Prostate gland (tissue), 2 donors: ENCODE data around the gene NEURL1B. TPM values are rescaled to one million over a fixed set of nuclear protein-coding genes. Genes with fewer than 3 reads are reported as not detected.

Experiments
- DNase-seq: peaks from one replicate; pipeline ENCODE4 v3.0.0-alpha.2; 2019; ENCODE audit warnings: low spot score
- H3K27ac ChIP-seq, 2 donors: fragments of 200-600 bp; sonication (generic); 2 replicates each; pipeline ENCODE4 v1.5.1; 2017 to 2019
- H3K27me3 ChIP-seq: fragments of 200-600 bp; sonication (generic); replicated peaks from 2 replicates; pipeline ENCODE4 v1.5.1; 2019; ENCODE audit not compliant: insufficient read depth
- H3K36me3 ChIP-seq, 2 donors: fragments of 200-600 bp; sonication (generic); 1 replicate in 1 of 2; 2 replicates in 1 of 2; pipeline versions ENCODE4 v1.5.1 to v1.8.1; 2017 to 2019
- H3K4me1 ChIP-seq: fragments of 200-600 bp; sonication (generic); replicated peaks from 2 replicates; pipeline ENCODE4 v1.5.1; 2019
- H3K4me3 ChIP-seq, 2 donors: fragments of 200-600 bp; sonication (generic); 2 replicates each; pipeline ENCODE4 v1.5.1; 2017 to 2019
- H3K9me3 ChIP-seq: fragments of 200-600 bp; sonication (generic); 2 replicates; pipeline ENCODE4 v1.5.1; 2017
- POLR2A ChIP-seq: fragments of 450-650 bp; IDR thresholded peaks from one replicate; pipeline ENCODE4 v1.6.1; 2016; ENCODE audit warnings: antibody characterized with exemption, mild to moderate bottlenecking
- POLR2AphosphoS5 ChIP-seq: sonication (generic); formaldehyde crosslinking; IDR thresholded peaks from one replicate; pipeline ENCODE4 v1.6.1; 2017; ENCODE audit warnings: antibody characterized with exemption
- WGBS: methylation state at CpG from one replicate; pipeline ENCODE4 v1.1.5; 2018; 5-methylcytosine and 5-hydroxymethylcytosine counted together
- intact Hi-C: fragments of 100-400 bp; cut with DNase I; formaldehyde crosslinking; loops from one replicate; pipeline ENCODE4 v1.14.2; 2022
- total RNA-seq, 2 donors: library from RNA; depleted of rRNA; stranded (reverse); fragments of >200 nt; gene quantifications; one replicate each; pipeline ENCODE4 v1.1.0, GENCODE V29; 2016
- TF ChIP-seq, protein P1 (sequence below), 4 experiments: fragments of 200-600 bp in 2 of 4; fragments of 450-650 bp in 2 of 4; sonication (generic) in 2 of 4; IDR thresholded peaks; 1 replicate in 3 of 4; 2 replicates in 1 of 4; pipeline ENCODE4 v1.5.1; 2016 to 2019; ENCODE audit warnings: antibody characterized with exemption in 4 of 4, mild to moderate bottlenecking in 2 of 4, moderate library complexity in 2 of 4

NEURL1B gene
- total RNA-seq, 2 donors from 2014 or later, result 23.9 to 39.9 TPM

- Histone ChIP-seq H3K4me3 (no peak overlapping the region), H3K36me3 (no peaks in the 10 kb centered on the region), H3K4me1 (no peaks in the 10 kb centered on the region), H3K27ac (peak overlapping the region; percentile 29 to 35), H3K27me3 (no peaks in the 10 kb centered on the region), H3K9me3 (no peaks in the 10 kb centered on the region)
- 92% methylated on average over 6 of the region's 6 CpGs for whole genome bisulfite sequencing
- TF ChIP-seq POLR2A, result no peak
- no peak for DNase-seq
- intact Hi-C loops, result loop anchor here (10.0 kb wide), 1 partner anchor 569 kb away; no protein-coding TSS in a partner anchor
Observed at GRCh38 chr5:172715421-172715780, 74.3 kb downstream of the NEURL1B start.

DNA sequence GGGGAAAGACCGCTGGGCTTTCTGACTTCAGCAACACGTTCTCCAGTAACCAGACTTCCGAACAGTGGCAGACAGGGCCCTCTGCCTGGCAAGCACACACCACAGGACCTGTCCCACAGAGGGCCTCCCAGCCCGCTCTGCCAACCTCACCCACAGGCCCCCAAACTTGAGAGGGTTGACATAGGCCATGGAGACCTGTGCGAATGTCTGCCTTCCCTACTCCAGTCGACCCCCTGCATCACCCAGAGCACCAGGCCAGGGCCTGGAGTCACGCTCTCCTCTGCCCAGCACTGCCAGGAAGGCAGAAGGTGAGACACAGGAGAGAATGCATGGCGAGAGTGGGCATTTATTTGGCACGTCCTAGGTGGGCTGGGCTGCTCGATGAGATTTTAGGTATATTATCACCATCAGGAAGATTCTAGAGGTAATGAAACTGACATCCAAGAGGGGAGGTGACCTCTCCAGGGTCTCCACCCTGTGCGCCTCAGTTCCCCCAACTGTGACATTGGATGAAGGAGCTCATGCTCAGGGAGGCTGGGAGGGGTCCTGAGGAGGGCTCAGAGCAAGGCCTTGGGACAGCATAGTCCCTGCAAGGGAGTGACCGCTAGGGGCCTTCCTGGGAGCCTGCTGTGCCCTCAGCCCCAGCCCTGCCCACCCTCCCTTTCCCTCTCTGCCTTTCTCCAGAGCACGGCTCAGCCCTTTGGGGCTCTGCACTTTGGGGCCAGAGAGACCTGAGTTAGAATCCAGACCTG, 75.0 kb downstream of the NEURL1B start:
- no peak overlapping the region for H3K4me3 ChIP-seq
- TF ChIP-seq POLR2AphosphoS5, result no peak
- no peak for TF ChIP-seq POLR2A
- TF ChIP-seq, protein P1, sequence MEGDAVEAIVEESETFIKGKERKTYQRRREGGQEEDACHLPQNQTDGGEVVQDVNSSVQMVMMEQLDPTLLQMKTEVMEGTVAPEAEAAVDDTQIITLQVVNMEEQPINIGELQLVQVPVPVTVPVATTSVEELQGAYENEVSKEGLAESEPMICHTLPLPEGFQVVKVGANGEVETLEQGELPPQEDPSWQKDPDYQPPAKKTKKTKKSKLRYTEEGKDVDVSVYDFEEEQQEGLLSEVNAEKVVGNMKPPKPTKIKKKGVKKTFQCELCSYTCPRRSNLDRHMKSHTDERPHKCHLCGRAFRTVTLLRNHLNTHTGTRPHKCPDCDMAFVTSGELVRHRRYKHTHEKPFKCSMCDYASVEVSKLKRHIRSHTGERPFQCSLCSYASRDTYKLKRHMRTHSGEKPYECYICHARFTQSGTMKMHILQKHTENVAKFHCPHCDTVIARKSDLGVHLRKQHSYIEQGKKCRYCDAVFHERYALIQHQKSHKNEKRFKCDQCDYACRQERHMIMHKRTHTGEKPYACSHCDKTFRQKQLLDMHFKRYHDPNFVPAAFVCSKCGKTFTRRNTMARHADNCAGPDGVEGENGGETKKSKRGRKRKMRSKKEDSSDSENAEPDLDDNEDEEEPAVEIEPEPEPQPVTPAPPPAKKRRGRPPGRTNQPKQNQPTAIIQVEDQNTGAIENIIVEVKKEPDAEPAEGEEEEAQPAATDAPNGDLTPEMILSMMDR (IDR thresholded peaks at IDR 0.05), result no peak

GRCh38 chr5:172716796-172717313, 75.8 kb downstream of the NEURL1B start:
- Histone ChIP-seq H3K9me3 (no peaks in the 10 kb centered on the region), H3K4me3 (no peak overlapping the region), H3K4me1 (no peaks in the 10 kb centered on the region), H3K27ac (peak overlapping the region in 1 of 2 donors; percentile 11), H3K36me3 (no peaks in the 10 kb centered on the region), H3K27me3 (no peaks in the 10 kb centered on the region)
- 5% methylated on average over 20 of the region's 20 CpGs for WGBS
- peak; percentile 76 for DNase-seq
- TF ChIP-seq POLR2AphosphoS5 (peak; percentile 58), POLR2A (no peak)
- TF ChIP-seq, protein P1 (IDR thresholded peaks at IDR 0.05), result peak; percentile 88 to 99 (median 94)
- intact Hi-C loops, result loop anchor here (1.0 to 10.0 kb wide), 4 partner anchors 56 to 568 kb away; no protein-coding TSS in a partner anchor

More for the DNA sequence above, 75.0 kb downstream of the NEURL1B start:
- DNase-seq, result no peak
- Histone ChIP-seq H3K36me3 (no peaks in the 10 kb centered on the region), H3K9me3 (no peaks in the 10 kb centered on the region), H3K27ac (peak overlapping the region in 1 of 2 donors; percentile 11), H3K27me3 (no peaks in the 10 kb centered on the region), H3K4me1 (no peaks in the 10 kb centered on the region)
- intact Hi-C loops, result loop anchor here (1.0 to 10.0 kb wide), 4 partner anchors 57 to 569 kb away; no protein-coding TSS in a partner anchor
- 85% methylated on average over 13 of the region's 13 CpGs for whole genome bisulfite sequencing

DNA sequence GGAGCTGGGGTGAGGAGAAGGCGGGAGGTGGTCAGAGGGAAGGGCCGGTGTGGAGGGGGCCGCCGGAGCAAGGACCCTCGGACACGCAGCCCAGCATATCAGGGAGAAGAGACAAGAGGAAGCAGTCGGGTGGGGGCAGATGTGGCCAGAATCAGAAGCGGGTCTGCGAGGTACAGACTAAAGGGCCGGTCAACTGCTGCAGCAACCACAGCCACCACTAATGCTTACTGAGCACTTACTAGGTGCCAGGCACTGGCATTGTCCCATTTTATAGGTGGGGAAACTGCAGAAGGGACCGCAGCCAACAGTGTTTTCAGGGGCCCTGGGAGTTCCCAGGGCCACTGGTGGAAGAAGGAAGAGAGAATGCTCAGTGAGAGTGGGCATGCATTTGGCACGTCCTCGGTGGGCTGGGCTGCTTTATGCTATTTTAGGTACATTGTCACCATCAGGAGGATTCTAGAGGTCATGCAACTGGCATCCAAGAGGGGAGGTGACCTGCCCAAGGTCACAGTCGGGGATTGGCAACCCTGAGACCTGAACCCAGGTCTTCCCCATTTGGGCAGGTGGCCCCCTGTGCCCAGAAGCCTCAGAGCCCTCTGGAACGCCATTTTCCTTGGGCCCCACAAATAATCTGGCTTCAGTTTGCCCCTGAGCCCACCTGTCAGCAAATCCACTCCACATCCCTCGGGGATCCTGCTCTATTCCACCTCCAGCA, 76.6 kb downstream of the NEURL1B start:
- Histone ChIP-seq H3K9me3 (no peaks in the 10 kb centered on the region), H3K27ac (no peak overlapping the region), H3K36me3 (no peaks in the 10 kb centered on the region), H3K4me1 (no peaks in the 10 kb centered on the region), H3K27me3 (no peaks in the 10 kb centered on the region), H3K4me3 (no peak overlapping the region)
- TF ChIP-seq POLR2A, result no peak
- TF ChIP-seq, protein P1 (IDR thresholded peaks at IDR 0.05), result no peak
- 75% methylated on average over 16 of the region's 16 CpGs for WGBS
- intact Hi-C loops, result loop anchor here (2.0 to 10.0 kb wide), 3 partner anchors 55 to 567 kb away; no protein-coding TSS in a partner anchor
- no peak for DNase-seq

DNA sequence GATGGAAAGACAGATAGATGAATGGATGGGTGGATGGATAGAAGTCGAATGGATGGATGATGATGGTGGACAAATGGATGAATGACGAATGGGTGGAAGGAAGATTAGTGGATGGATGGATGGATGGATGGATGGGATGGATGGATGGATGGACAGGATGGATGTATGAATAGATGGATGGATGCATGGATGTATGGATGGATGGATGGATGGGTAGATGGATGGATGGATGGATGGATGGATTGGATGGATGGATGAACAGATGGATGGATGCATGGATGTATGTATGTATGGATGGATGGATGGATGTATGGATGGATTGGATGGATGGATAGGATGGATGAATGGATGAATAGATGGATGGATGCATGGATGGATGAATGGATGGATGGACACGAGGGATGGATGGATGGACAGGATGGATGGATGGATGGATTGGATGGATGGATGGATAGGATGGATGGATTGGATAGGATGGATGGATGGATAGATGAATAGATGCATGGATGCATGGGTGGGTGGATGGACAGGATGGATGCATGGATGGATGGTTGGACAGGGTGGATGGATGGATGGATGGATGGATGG, 77.6 kb downstream of the NEURL1B start:
- no peak for DNase-seq
- H3K27me3 ChIP-seq, result no peaks in the 10 kb centered on the region
- no peaks in the 10 kb centered on the region for H3K36me3 ChIP-seq
- no peaks in the 10 kb centered on the region for H3K9me3 ChIP-seq
- no peaks in the 10 kb centered on the region for H3K4me1 ChIP-seq
- TF ChIP-seq POLR2AphosphoS5, result no peak
- no peak overlapping the region for H3K4me3 ChIP-seq
- H3K27ac ChIP-seq, result no peak overlapping the region
- 96% methylated on average over 3 of the region's 3 CpGs for WGBS
- intact Hi-C loops, result loop anchor here (10.0 kb wide), 1 partner anchor 566 kb away; no protein-coding TSS in a partner anchor
